ENCODE data around the gene NAALADL2. TPM values are rescaled to one million over a fixed set of nuclear protein-coding genes. Genes with fewer than 3 reads are reported as not detected.
A peak's percentile ranks its signal among the peaks of the same experiment; 100 is the strongest.

Gene NAALADL2
- total RNA-seq, 1 experiment from 2014 or later = 4.7 TPM

DNA sequence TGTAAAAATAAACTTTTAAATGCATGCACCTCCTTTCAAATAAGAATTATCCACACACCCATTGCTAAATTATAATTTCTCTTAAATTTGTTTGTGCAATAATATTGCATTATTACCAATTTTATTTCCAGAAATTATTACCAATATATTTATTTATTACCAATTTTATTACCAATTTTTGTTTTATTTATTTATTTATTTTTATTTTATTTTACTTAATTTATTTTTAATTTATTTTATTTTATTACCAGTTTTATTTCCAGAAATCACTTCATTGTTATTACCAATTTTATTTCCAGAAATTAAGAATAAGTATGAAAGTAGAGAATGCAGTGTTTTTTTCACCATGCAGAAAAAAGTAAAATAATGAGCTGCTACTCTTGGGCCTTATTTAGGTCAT is 525.4 kb downstream of the NAALADL2 start:
- no peaks in the 10 kb centered on the region for H3K36me3 ChIP-seq
- DNase-seq (ENCODE audit: low read depth in 1 of 2, low spot score in 2 of 2) = no peak
- no peak overlapping the region for H3K27ac ChIP-seq
- H3K9me3 ChIP-seq (replicated peaks) = no peaks in the 10 kb centered on the region
- no peaks in the 10 kb centered on the region for H3K27me3 ChIP-seq (replicated peaks)
- H3K4me1 ChIP-seq (replicated peaks) = peaks cover 12% of the 10 kb centered on the region
- no peak overlapping the region for H3K4me3 ChIP-seq

DNA sequence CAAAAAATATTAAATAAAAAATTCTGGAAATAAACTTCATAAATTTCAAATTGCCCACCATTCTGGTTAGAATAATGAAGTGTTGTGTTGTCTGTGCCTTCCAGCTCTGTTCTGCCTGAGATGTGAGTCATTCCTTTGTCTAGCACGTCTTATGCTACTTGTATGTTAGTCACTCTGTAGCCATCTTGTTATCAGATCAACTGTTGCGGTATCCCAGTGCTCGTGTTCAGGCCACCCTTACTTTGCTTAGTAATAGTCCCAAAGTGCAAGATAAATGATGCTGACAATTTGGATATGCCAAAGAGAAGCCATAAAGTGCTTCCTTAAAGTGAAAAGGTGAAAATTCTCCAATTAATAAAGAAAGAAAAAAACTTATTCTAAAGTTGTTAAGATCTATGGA is 527.5 kb downstream of the NAALADL2 start:
- Histone ChIP-seq H3K9me3 (replicated peaks) (no peaks in the 10 kb centered on the region), H3K27me3 (replicated peaks) (no peaks in the 10 kb centered on the region), H3K4me1 (replicated peaks) (peaks cover 12% of the 10 kb centered on the region), H3K27ac (no peak overlapping the region), H3K4me3 (no peak overlapping the region), H3K36me3 (no peaks in the 10 kb centered on the region)
- DNase-seq (ENCODE audit: low read depth in 1 of 2, low spot score in 2 of 2) = peak; percentile 44 to 49

DNA sequence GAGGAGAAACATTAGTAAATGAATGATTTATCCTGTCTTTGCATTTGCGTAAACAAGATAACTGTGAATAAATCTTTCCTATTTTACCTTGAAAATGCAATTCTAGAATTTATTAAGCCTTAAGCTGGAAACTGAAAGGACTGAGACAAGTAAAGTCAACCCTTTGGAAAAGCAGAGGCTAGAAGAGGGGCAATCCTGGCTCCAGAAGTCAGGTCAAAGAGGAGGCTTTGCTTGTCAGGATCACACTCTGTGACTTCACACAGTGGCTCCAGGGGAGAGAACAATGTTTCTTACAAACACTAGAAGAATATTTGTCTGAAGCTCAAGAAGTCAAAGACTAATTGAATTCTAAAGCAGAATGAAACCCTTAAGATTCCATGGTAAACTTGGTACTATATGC is 530.4 kb downstream of the NAALADL2 start:
- H3K9me3 ChIP-seq (replicated peaks) = no peaks in the 10 kb centered on the region
- no peak overlapping the region for H3K4me3 ChIP-seq
- no peak overlapping the region for H3K27ac ChIP-seq
- H3K4me1 ChIP-seq (replicated peaks) = peaks cover 9% of the 10 kb centered on the region
- H3K36me3 ChIP-seq = no peaks in the 10 kb centered on the region
- DNase-seq (ENCODE audit: low read depth in 1 of 2, low spot score in 2 of 2) = no peak
- no peaks in the 10 kb centered on the region for H3K27me3 ChIP-seq (replicated peaks)

DNA sequence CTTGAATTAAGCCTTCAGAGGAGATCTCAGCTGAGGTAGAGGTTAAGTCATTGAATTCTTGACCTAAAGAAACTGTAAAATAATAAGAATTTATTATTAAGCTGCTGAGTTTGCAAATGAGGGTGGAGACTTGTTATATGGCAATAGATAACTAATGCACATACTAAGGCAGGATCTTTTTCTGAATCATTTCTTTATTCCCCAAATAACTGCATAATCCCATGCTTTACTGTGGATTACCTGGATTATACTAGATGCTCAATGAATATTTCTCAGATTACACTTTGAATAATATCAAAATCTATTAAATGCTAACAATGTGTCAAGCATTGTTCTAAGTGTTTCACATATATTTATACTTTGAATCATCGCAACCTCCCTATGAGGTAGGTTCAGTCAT is 532.5 kb downstream of the NAALADL2 start:
- Histone ChIP-seq H3K27ac (no peak overlapping the region), H3K4me3 (no peak overlapping the region), H3K36me3 (no peaks in the 10 kb centered on the region), H3K9me3 (replicated peaks) (no peaks in the 10 kb centered on the region), H3K4me1 (replicated peaks) (peaks cover 3% of the 10 kb centered on the region; the same call in 1 of the 2 replicates), H3K27me3 (replicated peaks) (no peaks in the 10 kb centered on the region)
- DNase-seq (ENCODE audit: low read depth in 1 of 2, low spot score in 2 of 2) = no peak

DNA sequence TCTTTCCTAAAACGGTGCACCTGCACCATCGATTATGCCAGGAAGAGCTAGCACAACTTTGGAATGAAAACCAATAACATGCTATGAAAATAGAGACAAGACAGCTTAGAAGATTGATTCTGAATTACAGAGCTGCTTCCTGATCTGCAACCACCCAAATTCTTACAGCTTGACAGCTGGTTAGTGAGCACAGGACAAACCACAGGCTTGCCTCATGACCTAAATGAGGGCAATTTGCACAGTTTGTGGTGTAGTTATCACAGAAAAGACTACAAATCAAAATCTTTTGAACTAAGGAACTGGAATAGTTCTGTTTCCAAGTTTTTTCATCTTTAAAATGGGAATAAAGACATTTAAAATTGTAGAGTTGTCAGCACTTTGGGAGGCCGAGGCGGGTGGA is 533.5 kb downstream of the NAALADL2 start:
- H3K36me3 ChIP-seq = no peaks in the 10 kb centered on the region
- peaks cover 1% of the 10 kb centered on the region; the same call in 1 of the 2 replicates for H3K4me1 ChIP-seq (replicated peaks)
- no peak for DNase-seq (ENCODE audit: low read depth in 1 of 2, low spot score in 2 of 2)
- H3K4me3 ChIP-seq = no peak overlapping the region
- H3K27ac ChIP-seq = no peak overlapping the region
- no peaks in the 10 kb centered on the region for H3K9me3 ChIP-seq (replicated peaks)
- no peaks in the 10 kb centered on the region for H3K27me3 ChIP-seq (replicated peaks)

DNA sequence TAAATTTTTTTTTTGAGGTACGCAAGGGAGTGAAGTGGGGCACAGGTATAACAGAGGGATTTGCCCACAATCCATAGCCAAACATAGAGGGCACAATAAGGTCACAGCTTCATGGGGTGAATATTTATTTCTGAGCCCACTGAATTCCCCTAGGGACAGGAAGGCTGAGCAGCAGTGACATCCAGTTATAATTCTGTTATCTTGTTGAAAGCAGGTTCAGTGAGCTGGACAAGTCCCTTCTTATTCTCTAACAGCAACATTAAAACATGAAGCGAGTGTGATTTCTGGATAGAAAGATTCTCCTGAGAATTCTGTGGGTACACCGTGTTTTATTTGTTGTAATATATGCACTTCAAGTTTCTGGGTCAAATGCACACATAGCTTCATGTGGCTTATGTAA is 538.2 kb downstream of the NAALADL2 start:
- Histone ChIP-seq H3K27ac (no peak overlapping the region), H3K27me3 (replicated peaks) (no peaks in the 10 kb centered on the region), H3K9me3 (replicated peaks) (no peaks in the 10 kb centered on the region)

DNA sequence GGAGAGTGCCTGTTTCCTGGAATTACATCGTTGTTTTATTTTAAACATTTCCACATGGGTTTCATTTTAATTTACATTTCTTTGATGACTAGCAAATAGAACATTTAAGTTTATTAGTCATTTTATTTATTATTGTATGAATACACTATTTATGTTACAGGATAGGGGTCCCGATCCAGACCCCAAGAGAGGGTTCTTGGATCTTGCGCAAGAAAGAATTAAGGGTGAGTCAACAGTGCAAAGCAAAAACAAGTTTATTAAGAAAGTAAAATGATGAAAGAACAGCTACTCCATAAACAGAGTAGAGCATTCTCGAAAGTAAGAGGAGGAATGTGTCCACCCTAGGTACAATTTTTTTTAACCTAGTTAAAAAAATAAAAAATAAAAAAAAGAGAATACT is 539.5 kb downstream of the NAALADL2 start:
- peaks cover 8% of the 10 kb centered on the region; the same call in 1 of the 2 replicates for H3K4me1 ChIP-seq (replicated peaks)
- no peaks in the 10 kb centered on the region for H3K9me3 ChIP-seq (replicated peaks)
- no peak overlapping the region for H3K4me3 ChIP-seq
- H3K27me3 ChIP-seq (replicated peaks) = no peaks in the 10 kb centered on the region
- no peak for DNase-seq (ENCODE audit: low read depth in 1 of 2, low spot score in 2 of 2)
- no peaks in the 10 kb centered on the region for H3K36me3 ChIP-seq
- H3K27ac ChIP-seq = no peak overlapping the region

More for the DNA sequence above, 538.2 kb downstream of the NAALADL2 start:
- DNase-seq (ENCODE audit: low read depth in 1 of 2, low spot score in 2 of 2) = no peak
- peaks cover 8% of the 10 kb centered on the region; the same call in 1 of the 2 replicates for H3K4me1 ChIP-seq (replicated peaks)
- H3K36me3 ChIP-seq = no peaks in the 10 kb centered on the region
- no peak overlapping the region for H3K4me3 ChIP-seq

DNA sequence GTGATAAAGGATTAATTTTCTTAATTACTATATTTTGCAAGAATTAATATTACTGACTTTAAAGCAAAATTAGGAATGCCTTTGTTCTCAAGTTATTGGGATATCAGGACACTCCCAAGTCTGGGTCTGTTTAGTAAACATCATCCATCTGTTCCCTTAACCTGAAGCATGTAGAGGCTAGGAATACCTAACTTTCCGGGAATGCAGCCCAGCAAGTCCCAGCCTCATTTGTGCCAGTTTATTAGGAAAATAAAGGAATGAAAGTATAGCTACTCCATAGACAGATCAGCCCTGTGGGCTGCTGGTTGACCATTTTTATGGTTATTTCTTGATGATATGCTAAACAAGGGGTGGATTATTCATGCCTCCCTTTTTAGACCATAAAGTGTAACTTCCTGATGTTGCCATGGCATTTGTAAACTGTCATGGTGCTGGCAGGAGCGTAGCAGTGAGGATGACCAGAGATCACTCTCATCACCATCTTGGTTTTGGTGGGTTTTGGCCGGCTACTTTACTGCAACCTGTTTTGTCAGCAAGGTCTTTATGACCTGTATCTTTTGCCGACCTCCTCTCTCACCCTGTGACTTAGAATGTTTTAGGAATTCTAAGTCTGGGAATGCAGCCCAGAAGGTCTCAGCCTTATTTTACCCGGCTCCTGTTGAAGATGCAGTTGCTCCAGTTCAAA is 540.2 kb downstream of the NAALADL2 start:
- H3K4me1 ChIP-seq (replicated peaks) = peaks cover 8% of the 10 kb centered on the region; the same call in 1 of the 2 replicates
- H3K9me3 ChIP-seq (replicated peaks) = no peaks in the 10 kb centered on the region
- H3K27ac ChIP-seq = no peak overlapping the region
- no peak overlapping the region for H3K4me3 ChIP-seq
- no peak for DNase-seq (ENCODE audit: low read depth in 1 of 2, low spot score in 2 of 2)
- H3K36me3 ChIP-seq = no peaks in the 10 kb centered on the region
- no peaks in the 10 kb centered on the region for H3K27me3 ChIP-seq (replicated peaks)

DNA sequence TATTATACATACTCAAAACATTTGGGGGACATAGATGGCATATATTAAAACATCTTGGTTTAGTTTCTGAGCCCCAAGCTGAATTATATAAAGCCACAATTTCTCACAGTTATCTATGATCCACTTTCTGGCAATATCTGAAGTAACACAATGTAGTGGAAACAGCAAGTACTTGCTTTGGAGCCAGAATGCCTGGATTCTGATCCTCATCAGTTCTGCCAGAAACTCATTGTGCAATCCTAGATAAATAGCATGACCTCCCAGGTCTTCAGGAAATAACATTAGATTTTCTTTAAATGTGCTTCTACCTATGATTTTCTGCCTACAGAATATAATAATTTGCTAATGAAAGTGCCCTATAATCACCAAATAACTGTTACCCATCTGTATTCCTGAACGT is 544.9 kb downstream of the NAALADL2 start:
- H3K36me3 ChIP-seq = no peaks in the 10 kb centered on the region
- H3K4me3 ChIP-seq = no peak overlapping the region
- H3K4me1 ChIP-seq (replicated peaks) = peaks cover 6% of the 10 kb centered on the region
- no peaks in the 10 kb centered on the region for H3K27me3 ChIP-seq (replicated peaks)
- no peak for DNase-seq (ENCODE audit: low read depth in 1 of 2, low spot score in 2 of 2)
- H3K27ac ChIP-seq = no peak overlapping the region
- no peaks in the 10 kb centered on the region for H3K9me3 ChIP-seq (replicated peaks)

DNA sequence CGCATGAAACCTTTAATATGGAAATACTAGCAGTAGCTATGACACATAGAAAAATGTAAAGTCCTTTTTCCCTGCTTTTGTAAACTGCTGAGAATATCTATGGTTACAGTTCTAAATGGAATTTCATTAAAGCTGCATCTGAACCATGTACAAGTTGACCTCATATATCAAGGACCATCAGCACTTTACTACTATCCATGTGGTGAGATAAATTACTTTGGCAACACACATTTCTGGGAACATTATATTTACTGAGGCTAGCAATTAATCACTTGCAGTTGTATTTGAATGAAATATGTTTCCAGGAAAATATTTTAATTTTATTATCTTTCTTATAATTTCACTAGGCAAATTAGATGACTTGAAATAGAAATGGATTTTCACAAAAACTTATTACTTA is 545.5 kb downstream of the NAALADL2 start:
- no peak for DNase-seq (ENCODE audit: low read depth in 1 of 2, low spot score in 2 of 2)
- no peaks in the 10 kb centered on the region for H3K9me3 ChIP-seq (replicated peaks)
- H3K27ac ChIP-seq = no peak overlapping the region

DNA sequence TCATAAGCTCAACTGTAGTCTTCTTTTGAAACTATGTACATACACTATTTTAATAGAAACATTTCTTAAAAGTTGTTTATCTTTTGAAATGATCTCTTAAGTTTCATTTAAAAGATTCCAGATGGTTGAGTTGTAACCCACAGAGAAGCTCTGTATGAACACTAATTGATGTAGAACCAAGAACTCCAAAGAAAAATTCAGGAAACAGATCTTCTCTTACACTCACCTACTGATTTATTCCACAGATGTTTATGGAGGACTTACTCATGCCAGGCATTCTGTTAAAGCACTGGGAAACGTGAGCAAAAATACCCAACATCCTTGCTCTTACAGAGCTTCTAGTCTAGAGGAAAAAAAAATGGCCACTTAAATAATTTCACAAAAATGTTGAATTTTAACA is 551.1 kb downstream of the NAALADL2 start:
- no peak overlapping the region for H3K4me3 ChIP-seq
- H3K4me1 ChIP-seq (replicated peaks) = peaks cover 25% of the 10 kb centered on the region
- H3K9me3 ChIP-seq (replicated peaks) = no peaks in the 10 kb centered on the region
- H3K27me3 ChIP-seq (replicated peaks) = no peaks in the 10 kb centered on the region
- no peak overlapping the region for H3K27ac ChIP-seq
- H3K36me3 ChIP-seq = no peaks in the 10 kb centered on the region
- no peak for DNase-seq (ENCODE audit: low read depth in 1 of 2, low spot score in 2 of 2)

More for the DNA sequence above, 545.5 kb downstream of the NAALADL2 start:
- H3K4me3 ChIP-seq = no peak overlapping the region
- peaks cover 7% of the 10 kb centered on the region; the same call in 1 of the 2 replicates for H3K4me1 ChIP-seq (replicated peaks)
- H3K36me3 ChIP-seq = no peaks in the 10 kb centered on the region
- H3K27me3 ChIP-seq (replicated peaks) = no peaks in the 10 kb centered on the region

DNA sequence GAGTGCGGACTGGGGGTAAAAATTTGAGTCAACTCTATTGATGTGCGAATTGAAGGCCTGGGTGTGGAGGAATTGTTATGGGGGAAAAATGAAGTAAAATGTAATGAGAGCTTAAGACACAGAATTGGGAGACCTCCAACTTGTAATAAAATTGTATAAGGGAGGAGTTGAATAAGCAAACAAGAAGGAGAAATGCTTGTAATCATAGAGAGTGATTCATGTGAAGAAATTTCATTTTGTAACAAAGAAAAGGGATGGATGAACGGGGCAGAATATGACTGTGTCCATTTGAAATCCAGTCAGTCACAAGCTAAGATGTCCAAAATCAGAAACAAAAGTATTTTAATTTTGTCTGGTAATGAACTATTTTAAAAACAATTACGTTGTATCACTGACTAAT is 552.3 kb downstream of the NAALADL2 start:
- Histone ChIP-seq H3K27ac (peak overlapping the region; percentile 57), H3K4me3 (no peak overlapping the region), H3K9me3 (replicated peaks) (no peaks in the 10 kb centered on the region), H3K4me1 (replicated peaks) (peaks cover 25% of the 10 kb centered on the region), H3K36me3 (no peaks in the 10 kb centered on the region), H3K27me3 (replicated peaks) (no peaks in the 10 kb centered on the region)
- DNase-seq (ENCODE audit: low read depth in 1 of 2, low spot score in 2 of 2) = peak in 1 of 2 experiments; percentile 11

DNA sequence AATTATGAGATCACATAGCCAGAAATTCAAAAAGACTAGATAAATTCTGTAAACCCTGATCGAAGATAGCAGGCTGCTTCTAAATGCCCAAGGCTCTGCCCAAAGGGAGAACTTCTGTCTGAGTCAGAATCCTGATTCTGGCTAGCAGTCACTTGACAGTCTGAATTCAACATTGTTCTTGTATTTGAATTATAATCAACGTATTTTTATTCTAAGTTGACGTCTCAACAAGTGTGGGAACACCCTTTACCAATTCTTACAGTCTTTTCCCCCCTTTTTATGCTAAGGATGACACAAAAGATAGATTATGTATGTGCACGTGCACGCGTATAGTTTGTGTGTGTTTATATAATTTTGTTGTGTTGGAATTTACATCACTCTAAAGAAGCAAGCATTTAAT is 552.8 kb downstream of the NAALADL2 start:
- Histone ChIP-seq H3K4me1 (replicated peaks) (peaks cover 25% of the 10 kb centered on the region), H3K36me3 (no peaks in the 10 kb centered on the region), H3K27ac (peak overlapping the region; percentile 57), H3K9me3 (replicated peaks) (no peaks in the 10 kb centered on the region), H3K4me3 (no peak overlapping the region), H3K27me3 (replicated peaks) (no peaks in the 10 kb centered on the region)
- no peak for DNase-seq (ENCODE audit: low read depth in 1 of 2, low spot score in 2 of 2)

DNA sequence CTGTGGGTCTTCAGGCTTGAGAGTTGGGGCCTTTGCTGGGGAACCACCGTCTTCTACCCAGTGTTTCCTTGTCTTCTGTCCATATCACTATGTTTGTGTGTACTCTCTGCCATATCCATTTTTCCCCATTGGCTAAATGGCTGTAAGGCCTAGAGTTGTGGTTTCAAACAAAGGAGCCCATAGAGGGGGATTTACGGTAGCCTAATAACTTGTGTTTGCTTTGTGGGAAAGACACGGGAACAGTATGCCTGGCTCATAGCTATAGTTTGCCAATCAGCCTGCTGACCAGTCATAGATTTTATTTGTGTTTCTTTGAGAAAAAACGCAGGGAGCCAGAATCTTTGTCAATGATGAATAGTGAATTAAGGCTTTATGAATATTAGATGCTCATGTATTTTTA is 554.8 kb downstream of the NAALADL2 start:
- Histone ChIP-seq H3K4me3 (no peak overlapping the region), H3K4me1 (replicated peaks) (peaks cover 20% of the 10 kb centered on the region), H3K27ac (no peak overlapping the region), H3K9me3 (replicated peaks) (no peaks in the 10 kb centered on the region), H3K27me3 (replicated peaks) (no peaks in the 10 kb centered on the region), H3K36me3 (no peaks in the 10 kb centered on the region)
- DNase-seq (ENCODE audit: low read depth in 1 of 2, low spot score in 2 of 2) = no peak

DNA sequence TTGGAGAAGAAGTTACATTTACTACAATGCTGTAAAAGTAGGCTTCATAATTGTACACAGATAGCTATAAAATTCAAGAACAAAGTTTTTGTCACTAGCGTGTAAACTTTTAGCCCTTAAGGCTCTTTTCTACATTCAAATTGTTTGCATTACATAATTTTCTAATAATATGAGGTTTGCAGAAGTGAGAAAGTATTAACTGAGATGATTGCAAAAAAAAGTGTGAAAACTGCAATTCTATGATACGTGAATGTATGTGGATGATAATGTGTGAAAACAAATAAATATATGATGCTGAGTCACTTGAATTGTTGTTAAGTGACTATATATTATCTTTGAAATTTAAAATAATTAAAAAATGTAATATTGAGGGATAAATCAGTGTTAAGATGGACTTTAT is 557.5 kb downstream of the NAALADL2 start:
- no peaks in the 10 kb centered on the region for H3K27me3 ChIP-seq (replicated peaks)
- H3K36me3 ChIP-seq = no peaks in the 10 kb centered on the region
- no peak for DNase-seq (ENCODE audit: low read depth in 1 of 2, low spot score in 2 of 2)
- H3K9me3 ChIP-seq (replicated peaks) = no peaks in the 10 kb centered on the region
- H3K27ac ChIP-seq = no peak overlapping the region
- H3K4me3 ChIP-seq = no peak overlapping the region
- H3K4me1 ChIP-seq (replicated peaks) = peaks cover 5% of the 10 kb centered on the region

Data from SJSA1 (cell line).